GM12878 (cell line): ENCODE measurements around the gene DDX55. TPM values are rescaled to one million over a fixed set of nuclear protein-coding genes. Genes with fewer than 3 reads are reported as not detected.
A peak's percentile ranks its signal among the peaks of the same experiment; 100 is the strongest.

Experiments
- ATAC-seq: fragments of 200-7000 bp; cut with Tn5 transposase; 3 replicates; pipeline ENCODE4 v1.9.1; 2020; ENCODE audit warnings: mild to moderate bottlenecking, moderate library complexity
- BruUV-seq: library from RNA; stranded (reverse); fragments of 400-500 nt; replicated peaks from 2 replicates; lab custom pipeline; 2021; lab: Mats Ljungman, UMichigan
- CTCF ChIA-PET: fragments of 300-600 bp; sonication (Branson Sonifier 250); formaldehyde crosslinking; extraction: SDS; loops from one replicate; lab custom pipeline; 2021; ENCODE audit warnings: inconsistent platforms; lab: Yijun Ruan, JAX
- POLR2A ChIA-PET: fragments of 350-600 bp; formaldehyde crosslinking; extraction: SDS; loops from one replicate; lab custom pipeline; 2021; ENCODE audit warnings: inconsistent platforms; lab: Charles Lee
- RAD21 ChIA-PET: fragments of 300-600 bp; sonication (Branson Sonifier 250); formaldehyde crosslinking; loops from one replicate; lab custom pipeline; 2023; ENCODE audit warnings: antibody characterized with exemption; ENCODE audit not compliant: unreplicated experiment; lab: Charles Lee
- SMC1A ChIA-PET: fragments of 300-600 bp; sonication (Branson Sonifier 250); formaldehyde crosslinking; loops from one replicate; lab custom pipeline; 2023; ENCODE audit not compliant: unreplicated experiment, uncharacterized antibody; lab: Charles Lee
- DNase-seq: peaks from one replicate; pipeline ENCODE4 v3.0.0-alpha.2; 2011; ENCODE audit warnings: low read depth, low spot score
- FAIRE-seq: peaks from 3 replicates; lab custom pipeline; 2011; peaks lifted over from hg19 to GRCh38; lab: Jason Lieb, UNC
- H2AFZ ChIP-seq: 2 replicates; pipeline ENCODE4 v1.6.0; 2011; ENCODE audit warnings: low read depth, low read length, control low read depth; ENCODE audit not compliant: control insufficient read depth
- H3K27ac ChIP-seq: 2 replicates; pipeline ENCODE4 v1.5.1; 2011; ENCODE audit warnings: control low read depth; ENCODE audit not compliant: control insufficient read depth, insufficient read depth
- H3K27me3 ChIP-seq, 2 experiments: replicated peaks in 1 of 2; 2 replicates each; pipeline versions ENCODE4 v1.6.0 to v1.6.1; 2011; ENCODE audit warnings: low read length in 1 of 2; ENCODE audit not compliant: control insufficient read depth in 2 of 2, insufficient read depth in 2 of 2
- H3K36me3 ChIP-seq, 2 experiments: 2 replicates each; pipeline ENCODE4 v1.5.1; 2011; ENCODE audit warnings: low read length in 1 of 2; ENCODE audit not compliant: control insufficient read depth in 2 of 2, insufficient read depth in 2 of 2
- H3K4me1 ChIP-seq: 2 replicates; pipeline ENCODE4 v1.6.1; 2011; ENCODE audit warnings: mild to moderate bottlenecking, low read length, moderate library complexity, mixed read lengths; ENCODE audit not compliant: control insufficient read depth, insufficient read depth
- H3K4me2 ChIP-seq: 2 replicates; pipeline ENCODE4 v1.6.0; 2011; ENCODE audit warnings: control low read depth; ENCODE audit not compliant: control insufficient read depth, insufficient read depth
- H3K4me3 ChIP-seq: fragments of 200-600 bp; sonication (generic); 2 replicates; pipeline ENCODE4 v1.5.1; 2016
- H3K79me2 ChIP-seq: 2 replicates; pipeline ENCODE4 v1.6.0; 2011; ENCODE audit warnings: low read length; ENCODE audit not compliant: control insufficient read depth, insufficient read depth
- H3K9ac ChIP-seq: 2 replicates; pipeline ENCODE4 v1.8.0; 2011; ENCODE audit warnings: low read length, control low read depth, mixed read lengths; ENCODE audit not compliant: control insufficient read depth, insufficient read depth
- H3K9me3 ChIP-seq: replicated peaks from 3 replicates; pipeline ENCODE4 v1.5.1; 2011; ENCODE audit warnings: mild to moderate bottlenecking, low read length; ENCODE audit not compliant: control insufficient read depth, insufficient read depth
- H4K20me1 ChIP-seq: 2 replicates; pipeline ENCODE4 v1.6.0; 2011; ENCODE audit not compliant: control insufficient read depth, insufficient read depth
- BHLHE40 ChIP-seq, 2 experiments: fragments of 450-650 bp in 1 of 2; IDR thresholded peaks; 2 replicates each; pipeline ENCODE4 v1.6.1; 2011 to 2017; ENCODE audit warnings: low read depth in 2 of 2, borderline replicate concordance in 1 of 2, improper control_type of control experiment in 1 of 2, low read length in 1 of 2, mild to moderate bottlenecking in 1 of 2
- CHD1 ChIP-seq: IDR thresholded peaks from 2 replicates; pipeline ENCODE4 v1.6.1; 2012; ENCODE audit warnings: low read depth, low read length, improper control_type of control experiment
- ETV6 ChIP-seq, 2 experiments: fragments of 450-650 bp in 1 of 2; IDR thresholded peaks in 1 of 2; conservative IDR thresholded peaks in 1 of 2; 2 replicates each; pipeline ENCODE4 v1.6.1; 2014; ENCODE audit warnings: antibody characterized with exemption in 1 of 2, borderline replicate concordance in 1 of 2, low read depth in 1 of 2, mild to moderate bottlenecking in 1 of 2, moderate library complexity in 1 of 2
- IKZF1 ChIP-seq: fragments of 450-650 bp; conservative IDR thresholded peaks from 2 replicates; pipeline ENCODE4 v1.6.1; 2017; ENCODE audit warnings: antibody characterized with exemption, mild to moderate bottlenecking
- JUNB ChIP-seq: IDR thresholded peaks from 2 replicates; pipeline ENCODE4 v1.6.1; 2016; ENCODE audit warnings: antibody characterized with exemption, mild to moderate bottlenecking
- KLF5 ChIP-seq: fragments of 450-650 bp; IDR thresholded peaks from 2 replicates; pipeline ENCODE4 v1.6.1; 2014; ENCODE audit warnings: mild to moderate bottlenecking; ENCODE audit not compliant: partially characterized antibody
- MTA2 ChIP-seq: fragments of 450-650 bp; IDR thresholded peaks from 2 replicates; pipeline ENCODE4 v1.6.1; 2016; ENCODE audit warnings: low read depth, mild to moderate bottlenecking, moderate library complexity
- PBX3 ChIP-seq: IDR thresholded peaks from 2 replicates; pipeline ENCODE4 v1.6.1; 2011; ENCODE audit warnings: mild to moderate bottlenecking, low read depth, low read length, moderate library complexity; ENCODE audit not compliant: insufficient replicate concordance
- POLR2AphosphoS2 ChIP-seq: IDR thresholded peaks from 2 replicates; pipeline ENCODE4 v1.6.1; 2011; ENCODE audit warnings: low read depth, mild to moderate bottlenecking, low read length, improper control_type of control experiment, moderate library complexity
- PRDM15 ChIP-seq: fragments of 450-650 bp; formaldehyde crosslinking; IDR thresholded peaks from 2 replicates; pipeline ENCODE4 v1.4.0; 2020; ENCODE audit warnings: mild to moderate bottlenecking, moderate library complexity
- RAD21 ChIP-seq: IDR thresholded peaks from 2 replicates; pipeline ENCODE4 v1.6.1; 2011; ENCODE audit warnings: mild to moderate bottlenecking, low read depth, low read length, moderate library complexity; ENCODE audit not compliant: insufficient read depth
- RUNX3 ChIP-seq: IDR thresholded peaks from 2 replicates; pipeline ENCODE4 v1.6.1; 2012; ENCODE audit warnings: low read length, inconsistent platforms
- STAT3 ChIP-seq: IDR thresholded peaks from 2 replicates; pipeline ENCODE4 v1.6.1; 2011; ENCODE audit warnings: low read depth, low read length, improper control_type of control experiment
- TCF12 ChIP-seq: IDR thresholded peaks from 2 replicates; pipeline ENCODE4 v1.6.1; 2011; ENCODE audit warnings: low read depth, mild to moderate bottlenecking, low read length
- WGBS: methylation state at CpG from one replicate; pipeline ENCODE4 v1.1.6; 2016; ENCODE audit warnings: low lambda C conversion rate; ENCODE audit not compliant: insufficient replicate concordance, insufficient coverage; ENCODE audit errors: missing lambda C conversion rate; 5-methylcytosine and 5-hydroxymethylcytosine counted together
- in situ Hi-C: fragments of 300-500 bp; cut with MboI; formaldehyde crosslinking; loops from 9 replicates; pipeline ENCODE4 v1.14.3; 2018; ENCODE audit warnings: mixed read lengths
- intact Hi-C: fragments of 100-400 bp; cut with micrococcal nuclease; formaldehyde crosslinking; loops from one replicate; pipeline ENCODE4 v1.14.2; 2022; ENCODE audit not compliant: unreplicated experiment
- polyA plus RNA-seq, 11 experiments: library from polyadenylated mRNA; depleted of rRNA in 4 of 11; unstranded in 6 of 11; stranded (reverse) in 5 of 11; fragments of >200 nt; fragmentation: Nextera tagmentation in 4 of 11; fragmentation: Illumina TruSeq in 1 of 11; extraction: Ambion mirVana in 4 of 11; extraction: Trizol in 1 of 11; gene quantifications; 1 replicate in 1 of 11; 2 replicates in 10 of 11; pipeline versions ENCODE4 v1.2.1 to v1.2.3, GENCODE V29; 2011 to 2016; ENCODE audit warnings: inconsistent platforms in 2 of 11, missing spikeins in 2 of 11, low read depth in 1 of 11
- total RNA-seq, 4 experiments: library from RNA; depleted of rRNA in 3 of 4; stranded (reverse); fragments of >200 nt in 3 of 4; fragmentation: Illumina TruSeq in 1 of 4; extraction: Trizol in 1 of 4; gene quantifications; 2 replicates each; pipeline versions ENCODE4 v1.2.1 to v1.2.3, GENCODE V29; 2013 to 2021

Gene DDX55
- total and polyA plus RNA-seq, 10 of the 15 experiments (the other 5 are each of a cell fraction or from before 2014, with no cell fraction given) = 4.5 to 42.4 (median 33.4) TPM

GRCh38 chr12:123643911-123644310 is 42.0 kb downstream of the DDX55 start:
- H3K36me3 ChIP-seq = peaks cover 1 to 18% of the 10 kb centered on the region in 2 experiments

More at GRCh38 chr12:123643911-123644310, 42.0 kb downstream of the DDX55 start:
- H3K27me3 ChIP-seq = no peaks in the 10 kb centered on the region
- H3K27ac ChIP-seq = no peak overlapping the region
- 95% methylated on average over 7 of the region's 7 CpGs for WGBS
- TF ChIP-seq BHLHE40 (IDR thresholded peaks at IDR 0.05; ENCODE audit: borderline replicate concordance in 1 of 2, low read depth in 2 of 2, low read length in 1 of 2) (no peak), KLF5 (no peak), JUNB (no peak), RAD21 (no peak), PBX3 (no peak), IKZF1 (no peak), PRDM15 (CRISPR knock-in tag) (no peak), TCF12 (no peak), MTA2 (no peak), POLR2AphosphoS2 (no peak), RUNX3 (no peak), STAT3 (no peak), ETV6 (conservative IDR thresholded peaks at IDR 0.05 in 1 of 2, IDR thresholded peaks at IDR 0.05 in 1 of 2; ENCODE audit: borderline replicate concordance in 1 of 2, low read depth in 1 of 2) (no peak), CHD1 (no peak)
- ChIA-PET CTCF (no interaction called here), SMC1A (interaction anchor here (1.3 kb wide), 1 partner anchor 16 kb away, joined by 3 read pairs; no protein-coding TSS in a partner anchor), RAD21 (no interaction called here), POLR2A (no interaction called here)
- no peak overlapping the region for H3K4me3 ChIP-seq
- no peak overlapping the region for H3K9ac ChIP-seq
- no peaks in the 10 kb centered on the region for H3K4me1 ChIP-seq
- FAIRE-seq (peak; percentile 44), ATAC-seq (no peak), DNase-seq (no peak)
- no peaks in the 10 kb centered on the region; the same call in 1 of the 2 replicates for H3K79me2 ChIP-seq
- in situ Hi-C loops = no loop called here
- BruUV-seq = no TSS peak
- no peaks in the 10 kb centered on the region for H4K20me1 ChIP-seq
- intact Hi-C loops = no loop called here
- no peak overlapping the region for H3K4me2 ChIP-seq
- H3K9me3 ChIP-seq = no peaks in the 10 kb centered on the region
- no peak overlapping the region for H2AFZ ChIP-seq
